Occipital lobe (tissue), 2 donors: ENCODE data around the gene HDAC7. TPM values are rescaled to one million over a fixed set of nuclear protein-coding genes. Genes with fewer than 3 reads are reported as not detected.

ENCODE experiments used
- DNase-seq: peaks from one replicate; lab custom pipeline; 2025; lab: John Stamatoyannopoulos, UW
- total RNA-seq: library from RNA; depleted of rRNA; stranded (reverse); fragments of >200 nt; gene quantifications from one replicate; pipeline ENCODE4 v1.2.3, GENCODE V29; 2014

Gene HDAC7
- total RNA-seq, 1 donor from 2014 or later, result 5.9 TPM

GRCh38 chr12:47766502-47767215 is 53.0 kb downstream of the HDAC7 start:
- DNase-seq, result no peak

GRCh38 chr12:47763481-47764346 is 56.0 kb downstream of the HDAC7 start:
- no peak for DNase-seq

GRCh38 chr12:47762850-47763465 is 56.7 kb downstream of the HDAC7 start:
- no peak for DNase-seq

GRCh38 chr12:47758834-47759690 is 60.6 kb downstream of the HDAC7 start, which contains the start of gene RAPGEF3:
RAPGEF3 (minus strand) TSS chr12:47758880; CDS start chr12:47758556, 324 bp downstream.
- peak; percentile 87 for DNase-seq

- no peak for DNase-seq
Measured at GRCh38 chr12:47758584-47758833, 61.2 kb downstream of the HDAC7 start.

- DNase-seq, result no peak
Measured at GRCh38 chr12:47757840-47758583, 61.7 kb downstream of the HDAC7 start.

GRCh38 chr12:47757364-47757839 is 62.3 kb downstream of the HDAC7 start:
- no peak for DNase-seq

- DNase-seq, result no peak
Measured at GRCh38 chr12:47755655-47756562, 63.8 kb downstream of the HDAC7 start.

GRCh38 chr12:47754881-47755280 is 64.8 kb downstream of the HDAC7 start:
- DNase-seq, result no peak

- no peak for DNase-seq
Measured at GRCh38 chr12:47754126-47754525, 65.6 kb downstream of the HDAC7 start.

- DNase-seq, result no peak
Measured at GRCh38 chr12:47753021-47754001, 66.4 kb downstream of the HDAC7 start.

- no peak for DNase-seq
Measured at GRCh38 chr12:47752552-47752951, 67.2 kb downstream of the HDAC7 start.

- no peak for DNase-seq
Measured at GRCh38 chr12:47752121-47752520, 67.6 kb downstream of the HDAC7 start.

- DNase-seq, result no peak
Measured at GRCh38 chr12:47751561-47751960, 68.1 kb downstream of the HDAC7 start.

- DNase-seq, result no peak
Measured at GRCh38 chr12:47750916-47751470, 68.7 kb downstream of the HDAC7 start.

- no peak for DNase-seq
Measured at GRCh38 chr12:47750229-47750798, 69.4 kb downstream of the HDAC7 start.

- no peak for DNase-seq
Measured at GRCh38 chr12:47748899-47749298, 70.8 kb downstream of the HDAC7 start.

- DNase-seq, result no peak
Measured at GRCh38 chr12:47748507-47748828, 71.2 kb downstream of the HDAC7 start.
